ENCODE data around the gene MIGA1.

DNA sequence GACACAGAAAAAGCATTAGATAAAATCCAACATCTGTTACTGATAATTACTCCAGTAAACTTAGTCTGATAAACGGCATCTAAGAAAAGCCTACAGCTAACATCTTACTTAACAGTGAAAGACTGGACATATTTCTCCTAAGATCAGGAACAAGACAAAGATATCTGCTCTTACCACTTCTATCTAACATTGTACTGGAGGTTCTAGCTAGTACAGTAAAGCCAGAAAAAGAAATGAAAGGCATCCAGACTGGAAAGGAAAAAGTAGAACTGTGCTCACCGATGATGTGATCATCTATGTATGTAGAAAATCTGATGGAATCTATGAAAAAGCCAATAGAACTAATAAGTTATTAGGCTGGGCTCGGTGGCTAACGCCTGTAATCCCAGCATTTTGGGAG lies 130.7 kb downstream of the MIGA1 start:
- no peak for TF ChIP-seq REST (IDR thresholded peaks at IDR 0.05; ENCODE audit: low read depth)
- no peak for TF ChIP-seq CREB1 (IDR thresholded peaks at IDR 0.05; ENCODE audit: low read depth)
